GM18861 (cell line): ENCODE data around the gene TSPAN14.
"Not testable (repeated sequence)": the region's sequence is repeated elsewhere in the genome, so short reads cannot be mapped to it uniquely, and the experiment has no call there.

Experiments used
- ATAC-seq: cut with Tn5 transposase; IDR thresholded peaks from one replicate; pipeline ENCODE4 v1.9.1; 2021; ENCODE audit not compliant: unreplicated experiment

Gene TSPAN14

GRCh38 chr10:80453842-80454512 is at the start of gene TSPAN14:
Gene TSPAN14, plus strand, starts transcription at chr10:80454310. Its CDS starts 34,924 bp downstream, at chr10:80489234.
- ATAC-seq = peak; percentile 47

- ATAC-seq = no peak
These were observed 49.1 kb upstream of the TSPAN14 start for GRCh38 chr10:80405035-80405434.

GRCh38 chr10:80405626-80406025 is 48.5 kb upstream of the TSPAN14 start:
- no peak for ATAC-seq

- ATAC-seq = no peak
These were observed 47.9 kb upstream of the TSPAN14 start for GRCh38 chr10:80406204-80406603.

GRCh38 chr10:80407812-80408241 is 46.3 kb upstream of the TSPAN14 start:
- ATAC-seq = peak; percentile 15

- peak; percentile 89 for ATAC-seq
These were observed 45.6 kb upstream of the TSPAN14 start, which contains the start of gene PRXL2A for GRCh38 chr10:80408242-80409101. Gene PRXL2A, plus strand, starts transcription at chr10:80408551. Its CDS starts 11,917 bp downstream, at chr10:80420468.

GRCh38 chr10:80409121-80409520 is 45.0 kb upstream of the TSPAN14 start:
- no peak for ATAC-seq

- no peak for ATAC-seq
These were observed 44.0 kb upstream of the TSPAN14 start for GRCh38 chr10:80410122-80410521.

GRCh38 chr10:80410578-80411145 is 43.4 kb upstream of the TSPAN14 start:
- ATAC-seq = no peak

- no peak for ATAC-seq
These were observed 42.8 kb upstream of the TSPAN14 start for GRCh38 chr10:80411267-80411668.

GRCh38 chr10:80411681-80412220 is 42.4 kb upstream of the TSPAN14 start:
- ATAC-seq = no peak

- ATAC-seq = no peak
These were observed 41.6 kb upstream of the TSPAN14 start for GRCh38 chr10:80412486-80412885.

GRCh38 chr10:80413271-80413996 is 40.7 kb upstream of the TSPAN14 start:
- ATAC-seq = no peak

- no peak for ATAC-seq
These were observed 39.8 kb upstream of the TSPAN14 start for GRCh38 chr10:80414142-80414895.

GRCh38 chr10:80415734-80416478 is 38.2 kb upstream of the TSPAN14 start:
- no peak for ATAC-seq

GRCh38 chr10:80416479-80417098 is 37.5 kb upstream of the TSPAN14 start:
- ATAC-seq = no peak

- ATAC-seq = not testable (repeated sequence)
These were observed 36.9 kb upstream of the TSPAN14 start for GRCh38 chr10:80417256-80417655.

- no peak for ATAC-seq
These were observed 32.9 kb upstream of the TSPAN14 start for GRCh38 chr10:80421050-80421706.
